T-helper 2 cell (primary cell): ENCODE data around the gene ASTL.
A peak's percentile ranks its signal among the peaks of the same experiment; 100 is the strongest.

Source experiments
- DNase-seq, 5 experiments: peaks; one replicate each; pipeline versions ENCODE4 v3.0.0 to v3.0.0-alpha.2; 2012 to 2022

The ASTL gene

GRCh38 chr2:96129528-96130120 lies 8.7 kb downstream of the ASTL start:
- no peak for DNase-seq

- no peak for DNase-seq
Observed at GRCh38 chr2:96128456-96128855, 9.8 kb downstream of the ASTL start.

GRCh38 chr2:96124406-96125265 lies 13.7 kb downstream of the ASTL start:
- DNase-seq, result no peak

- DNase-seq, result no peak
Observed at GRCh38 chr2:96123936-96124335, 14.4 kb downstream of the ASTL start.

- no peak for DNase-seq
Observed at GRCh38 chr2:96123290-96123689, 15.0 kb downstream of the ASTL start.

- no peak for DNase-seq
Observed at GRCh38 chr2:96122391-96122790, 15.9 kb downstream of the ASTL start.

GRCh38 chr2:96121414-96121813 lies 16.9 kb downstream of the ASTL start:
- no peak for DNase-seq

- no peak for DNase-seq
Observed at GRCh38 chr2:96120991-96121390, 17.3 kb downstream of the ASTL start.

- no peak for DNase-seq
Observed at GRCh38 chr2:96120091-96120720, 18.1 kb downstream of the ASTL start.

GRCh38 chr2:96119389-96119751 lies 18.9 kb downstream of the ASTL start:
- no peak for DNase-seq

- peak in 1 of 5 experiments; percentile 5 for DNase-seq
Observed at GRCh38 chr2:96118698-96119388, 19.5 kb downstream of the ASTL start.

- peak in 1 of 5 experiments; percentile 8 for DNase-seq
Observed at GRCh38 chr2:96117701-96118588, 20.4 kb downstream of the ASTL start.

GRCh38 chr2:96116879-96117533 lies 21.3 kb downstream of the ASTL start:
- peak; percentile 44 to 61 (median 48) for DNase-seq

- DNase-seq, result peak; percentile 57 to 75 (median 73)
Observed at GRCh38 chr2:96116424-96116878, 21.9 kb downstream of the ASTL start, which contains the start of gene ADRA2B. TSS of gene ADRA2B (minus strand) at chr2:96116571. CDS start at chr2:96116149, 422 bp downstream.

- no peak for DNase-seq
Observed at GRCh38 chr2:96115631-96116423, 22.5 kb downstream of the ASTL start.

- peak in 1 of 5 experiments; percentile 7 for DNase-seq
Observed at GRCh38 chr2:96114903-96115581, 23.3 kb downstream of the ASTL start.

GRCh38 chr2:96114546-96114902 lies 23.8 kb downstream of the ASTL start:
- DNase-seq, result no peak

GRCh38 chr2:96113951-96114350 lies 24.4 kb downstream of the ASTL start:
- no peak for DNase-seq

GRCh38 chr2:96113367-96113677 lies 25.0 kb downstream of the ASTL start:
- DNase-seq, result no peak
